Measurements from ENCODE around the gene TRMT1L. TPM values are rescaled to one million over a fixed set of nuclear protein-coding genes. Genes with fewer than 3 reads are reported as not detected.

TRMT1L gene
- total RNA-seq, 8 experiments from 2014 or later, result 8.4 to 25.7 (median 20.8) TPM

- in situ Hi-C loops (cut with MboI; ENCODE audit: low pct_unique_long_range_greater_than_20kb in 2 of 9, low sequenced_read_pairs in 9 of 9, unreplicated experiment in 9 of 9), result loop anchor here in 3 of 9 experiments (25.0 kb wide), 1 partner anchor 343 kb away; no protein-coding TSS in a partner anchor
- 0 to 21% (median 13%) methylated on average over 4 to 11 of the region's 11 CpGs for WGBS, 10 experiments
- H3K4me3 ChIP-seq, result peak overlapping the region; percentile 87 to 93 (median 88)
- no peak for ATAC-seq (replicated peaks in 6 of 8)
- peaks cover 4 to 13% of the 10 kb centered on the region in 2 donors for H3K4me1 ChIP-seq (replicated peaks in 1 of 2)
- peak overlapping the region; percentile 96 for H3K27ac ChIP-seq
These were observed 1.0 kb downstream of the TRMT1L start for GRCh38 chr1:185155600-185156287.

GRCh38 chr1:185154912-185155513 is 1.7 kb downstream of the TRMT1L start:
- no peak for ATAC-seq (replicated peaks in 6 of 8)
- in situ Hi-C loops (cut with MboI; ENCODE audit: low pct_unique_long_range_greater_than_20kb in 2 of 9, low sequenced_read_pairs in 9 of 9, unreplicated experiment in 9 of 9), result loop anchor here in 3 of 9 experiments (25.0 kb wide), 1 partner anchor 343 kb away; no protein-coding TSS in a partner anchor
- Histone ChIP-seq H3K27ac (no peak overlapping the region), H3K4me3 (peak overlapping the region in 3 of 5 donors; percentile 87 to 90 (median 88)), H3K4me1 (replicated peaks in 1 of 2) (peaks cover 4 to 13% of the 10 kb centered on the region in 2 donors)
- 0 to 83% (median 27%) methylated on average over 1 to 2 of the region's 2 CpGs; no CpG with 5 or more reads in 2 of the 10 experiments for WGBS, 10 experiments

GRCh38 chr1:185152187-185152767 is 4.5 kb downstream of the TRMT1L start:
- peak in 1 of 8 experiments; percentile 6 for ATAC-seq (replicated peaks in 6 of 8)
- in situ Hi-C loops (cut with MboI; ENCODE audit: low pct_unique_long_range_greater_than_20kb in 2 of 9, low sequenced_read_pairs in 9 of 9, unreplicated experiment in 9 of 9), result loop anchor here in 3 of 9 experiments (25.0 kb wide), 1 partner anchor 340 kb away; no protein-coding TSS in a partner anchor
- WGBS, 10 experiments, result 31 to 97% (median 89%) methylated on average over 2 to 3 of the region's 3 CpGs
- H3K4me3 ChIP-seq, result no peak overlapping the region
- H3K27ac ChIP-seq, result no peak overlapping the region
- H3K4me1 ChIP-seq (replicated peaks in 1 of 2), result peaks cover 4 to 8% of the 10 kb centered on the region in 2 donors

- Histone ChIP-seq H3K4me1 (replicated peaks in 1 of 2) (peaks cover 4 to 8% of the 10 kb centered on the region in 2 donors), H3K27ac (no peak overlapping the region), H3K4me3 (no peak overlapping the region)
- no peak for ATAC-seq (replicated peaks in 6 of 8)
- WGBS, 10 experiments, result 76 to 100% (median 94%) methylated on average over 2 to 5 of the region's 5 CpGs
- in situ Hi-C loops (cut with MboI; ENCODE audit: low pct_unique_long_range_greater_than_20kb in 2 of 9, low sequenced_read_pairs in 9 of 9, unreplicated experiment in 9 of 9), result loop anchor here in 3 of 9 experiments (25.0 kb wide), 1 partner anchor 339 kb away; no protein-coding TSS in a partner anchor
These were observed 5.5 kb downstream of the TRMT1L start for GRCh38 chr1:185151215-185151614.

- H3K27ac ChIP-seq, result no peak overlapping the region
- in situ Hi-C loops (cut with MboI; ENCODE audit: low pct_unique_long_range_greater_than_20kb in 2 of 9, low sequenced_read_pairs in 9 of 9, unreplicated experiment in 9 of 9), result loop anchor here in 1 of 9 experiments (25.0 kb wide), 1 partner anchor 332 kb away; no protein-coding TSS in a partner anchor
- no peak for ATAC-seq (replicated peaks in 6 of 8)
- no peak overlapping the region for H3K4me3 ChIP-seq
- H3K4me1 ChIP-seq (replicated peaks in 1 of 2), result no peaks in the 10 kb centered on the region
These were observed 12.5 kb downstream of the TRMT1L start for GRCh38 chr1:185144233-185144632.

GRCh38 chr1:185139246-185139645 is 17.5 kb downstream of the TRMT1L start:
- Histone ChIP-seq H3K4me1 (replicated peaks in 1 of 2) (no peaks in the 10 kb centered on the region), H3K4me3 (no peak overlapping the region), H3K27ac (no peak overlapping the region)
- no peak for ATAC-seq (replicated peaks in 6 of 8)
- in situ Hi-C loops (cut with MboI; ENCODE audit: low pct_unique_long_range_greater_than_20kb in 2 of 9, low sequenced_read_pairs in 9 of 9, unreplicated experiment in 9 of 9), result loop anchor here in 1 of 9 experiments (25.0 kb wide), 1 partner anchor 327 kb away; no protein-coding TSS in a partner anchor
- 91 to 100% (median 95%) methylated on average over 1 to 4 of the region's 4 CpGs; no CpG with 5 or more reads in 1 of the 10 experiments for WGBS, 10 experiments

GRCh38 chr1:185137896-185138545 is 18.7 kb downstream of the TRMT1L start:
- in situ Hi-C loops (cut with MboI; ENCODE audit: low pct_unique_long_range_greater_than_20kb in 2 of 9, low sequenced_read_pairs in 9 of 9, unreplicated experiment in 9 of 9), result loop anchor here in 1 of 9 experiments (25.0 kb wide), 1 partner anchor 326 kb away; no protein-coding TSS in a partner anchor
- H3K4me1 ChIP-seq (replicated peaks in 1 of 2), result no peaks in the 10 kb centered on the region
- H3K27ac ChIP-seq, result no peak overlapping the region
- ATAC-seq (replicated peaks in 6 of 8), result no peak
- 78 to 100% (median 100%) methylated on average over 1 of the region's 1 CpG for WGBS, 10 experiments
- H3K4me3 ChIP-seq, result no peak overlapping the region

GRCh38 chr1:185132534-185132933 is 24.2 kb downstream of the TRMT1L start:
- no peak overlapping the region for H3K27ac ChIP-seq
- no peak for ATAC-seq (replicated peaks in 6 of 8)
- no peak overlapping the region for H3K4me3 ChIP-seq
- in situ Hi-C loops (cut with MboI; ENCODE audit: low pct_unique_long_range_greater_than_20kb in 2 of 9, low sequenced_read_pairs in 9 of 9, unreplicated experiment in 9 of 9), result loop anchor here in 1 of 9 experiments (25.0 kb wide), 1 partner anchor 320 kb away; no protein-coding TSS in a partner anchor
- H3K4me1 ChIP-seq (replicated peaks in 1 of 2), result no peaks in the 10 kb centered on the region
- 83 to 100% (median 100%) methylated on average over 1 of the region's 1 CpG; no CpG with 5 or more reads in 1 of the 10 experiments for WGBS, 10 experiments

- no peak overlapping the region for H3K27ac ChIP-seq
- peak in 1 of 8 experiments; percentile 58 for ATAC-seq (replicated peaks in 6 of 8)
- H3K4me1 ChIP-seq (replicated peaks in 1 of 2), result no peaks in the 10 kb centered on the region
- in situ Hi-C loops (cut with MboI; ENCODE audit: low pct_unique_long_range_greater_than_20kb in 2 of 9, low sequenced_read_pairs in 9 of 9, unreplicated experiment in 9 of 9), result loop anchor here in 1 of 9 experiments (25.0 kb wide), 1 partner anchor 317 kb away; no protein-coding TSS in a partner anchor
- WGBS, 10 experiments, result 50 to 92% (median 73%) methylated on average over 1 to 2 of the region's 2 CpGs; no CpG with 5 or more reads in 3 of the 10 experiments
- H3K4me3 ChIP-seq, result no peak overlapping the region
These were observed 27.0 kb downstream of the TRMT1L start for GRCh38 chr1:185129708-185130107.

GRCh38 chr1:185112356-185112755 is 44.4 kb downstream of the TRMT1L start:
- Histone ChIP-seq H3K27ac (no peak overlapping the region), H3K4me1 (replicated peaks in 1 of 2) (no peaks in the 10 kb centered on the region), H3K4me3 (no peak overlapping the region)
- in situ Hi-C loops (cut with MboI; ENCODE audit: low pct_unique_long_range_greater_than_20kb in 2 of 9, low sequenced_read_pairs in 9 of 9, unreplicated experiment in 9 of 9), result no loop called here
- ATAC-seq (replicated peaks in 6 of 8), result peak in 3 of 8 experiments; percentile 56 to 70 (median 64)
- 38 to 100% (median 90%) methylated on average over 1 to 2 of the region's 2 CpGs; no CpG with 5 or more reads in 1 of the 10 experiments for WGBS, 10 experiments

- H3K4me3 ChIP-seq, result no peak overlapping the region
- no peaks in the 10 kb centered on the region for H3K4me1 ChIP-seq (replicated peaks in 1 of 2)
- no peak overlapping the region for H3K27ac ChIP-seq
- in situ Hi-C loops (cut with MboI; ENCODE audit: low pct_unique_long_range_greater_than_20kb in 2 of 9, low sequenced_read_pairs in 9 of 9, unreplicated experiment in 9 of 9), result no loop called here
- no peak for ATAC-seq (replicated peaks in 6 of 8)
These were observed 44.9 kb downstream of the TRMT1L start for GRCh38 chr1:185111873-185112272.

GRCh38 chr1:185110145-185110544 is 46.6 kb downstream of the TRMT1L start:
- Histone ChIP-seq H3K27ac (no peak overlapping the region), H3K4me1 (replicated peaks in 1 of 2) (no peaks in the 10 kb centered on the region), H3K4me3 (no peak overlapping the region)
- in situ Hi-C loops (cut with MboI; ENCODE audit: low pct_unique_long_range_greater_than_20kb in 2 of 9, low sequenced_read_pairs in 9 of 9, unreplicated experiment in 9 of 9), result no loop called here
- ATAC-seq (replicated peaks in 6 of 8), result no peak

- no peak for ATAC-seq (replicated peaks in 6 of 8)
- no peak overlapping the region for H3K4me3 ChIP-seq
- in situ Hi-C loops (cut with MboI; ENCODE audit: low pct_unique_long_range_greater_than_20kb in 2 of 9, low sequenced_read_pairs in 9 of 9, unreplicated experiment in 9 of 9), result no loop called here
- no peaks in the 10 kb centered on the region for H3K4me1 ChIP-seq (replicated peaks in 1 of 2)
- H3K27ac ChIP-seq, result no peak overlapping the region
These were observed 48.4 kb downstream of the TRMT1L start for GRCh38 chr1:185108321-185108720.
